HepG2 (cell line): ENCODE measurements around the gene CFAP97D1. TPM values are rescaled to one million over a fixed set of nuclear protein-coding genes. Genes with fewer than 3 reads are reported as not detected.

Experiments
- BRF2 ChIP-seq: sonication (generic); formaldehyde crosslinking; IDR thresholded peaks from 2 replicates; pipeline ENCODE4 v1.8.1; 2022; ENCODE audit warnings: mild to moderate bottlenecking, missing genetic modification reagents
- CCDC6 ChIP-seq: sonication (generic); formaldehyde crosslinking; IDR thresholded peaks from 2 replicates; pipeline ENCODE4 v1.8.1; 2022; ENCODE audit warnings: mild to moderate bottlenecking, missing genetic modification reagents, moderate library complexity
- HNF1A ChIP-seq, 2 experiments: sonication (generic) in 1 of 2; formaldehyde crosslinking in 1 of 2; IDR thresholded peaks; 2 replicates each; pipeline versions ENCODE4 v1.4.0 to v1.6.1; 2016 to 2020; ENCODE audit warnings: borderline replicate concordance in 1 of 2, low read depth in 1 of 2, mild to moderate bottlenecking in 1 of 2, missing genetic modification reagents in 1 of 2
- HOXA3 ChIP-seq: sonication (generic); formaldehyde crosslinking; IDR thresholded peaks from 2 replicates; pipeline ENCODE4 v1.5.0; 2020; ENCODE audit warnings: missing genetic modification reagents
- MAFF ChIP-seq: IDR thresholded peaks from 2 replicates; pipeline ENCODE4 v1.6.1; 2011; ENCODE audit warnings: low read depth, low read length, improper control_type of control experiment
- NFATC3 ChIP-seq: sonication (generic); formaldehyde crosslinking; IDR thresholded peaks from 2 replicates; pipeline ENCODE4 v1.5.1; 2020; ENCODE audit warnings: mild to moderate bottlenecking, missing genetic modification reagents
- NR2C2 ChIP-seq: sonication (generic); formaldehyde crosslinking; IDR thresholded peaks from 2 replicates; pipeline ENCODE4 v1.4.0; 2020; ENCODE audit warnings: missing genetic modification reagents, mild to moderate bottlenecking, moderate library complexity, borderline replicate concordance
- PAX8 ChIP-seq: sonication (generic); formaldehyde crosslinking; IDR thresholded peaks from 2 replicates; pipeline ENCODE4 v1.8.0; 2022; ENCODE audit warnings: mild to moderate bottlenecking, missing genetic modification reagents, borderline replicate concordance
- PHF5A ChIP-seq: IDR thresholded peaks from one replicate; pipeline ENCODE4 v1.6.1; 2018; ENCODE audit warnings: low read depth, missing genetic modification reagents; ENCODE audit not compliant: unreplicated experiment
- SNRNP70 ChIP-seq: fragments of 200-400 bp; formaldehyde crosslinking; IDR thresholded peaks from 2 replicates; pipeline ENCODE4 v1.6.1; 2017; ENCODE audit warnings: mild to moderate bottlenecking, low read depth, low read length, moderate library complexity
- SRSF9 ChIP-seq: fragments of 200-400 bp; formaldehyde crosslinking; IDR thresholded peaks from 2 replicates; pipeline ENCODE4 v1.6.1; 2018; ENCODE audit warnings: borderline replicate concordance, mild to moderate bottlenecking, low read depth, low read length; ENCODE audit not compliant: insufficient read depth, poor library complexity, severe bottlenecking
- TCF12 ChIP-seq, 2 experiments: fragments of 450-650 bp in 1 of 2; sonication (generic) in 1 of 2; formaldehyde crosslinking in 1 of 2; IDR thresholded peaks; 2 replicates each; pipeline versions ENCODE4 v1.6.1 to v1.8.0; 2017 to 2022; ENCODE audit warnings: antibody characterized with exemption in 1 of 2, mild to moderate bottlenecking in 1 of 2, missing genetic modification reagents in 1 of 2, moderate library complexity in 1 of 2
- ZFP36 ChIP-seq: fragments of 150-350 bp; IDR thresholded peaks from 2 replicates; pipeline ENCODE4 v1.6.1; 2018; ENCODE audit warnings: borderline replicate concordance, low read length, low read depth; ENCODE audit not compliant: partially characterized antibody
- ZFX ChIP-seq: sonication (generic); formaldehyde crosslinking; IDR thresholded peaks from 2 replicates; pipeline ENCODE4 v1.4.0; 2020; ENCODE audit warnings: mild to moderate bottlenecking, low read depth, missing genetic modification reagents, moderate library complexity
- ZNF34 ChIP-seq: sonication (generic); formaldehyde crosslinking; IDR thresholded peaks from 2 replicates; pipeline ENCODE4 v1.4.0; 2020; ENCODE audit warnings: mild to moderate bottlenecking, missing genetic modification reagents, borderline replicate concordance
- ZNF501 ChIP-seq: sonication (generic); formaldehyde crosslinking; IDR thresholded peaks from 2 replicates; pipeline ENCODE4 v1.5.1; 2020; ENCODE audit warnings: mild to moderate bottlenecking, moderate library complexity, missing genetic modification reagents
- ZNF652 ChIP-seq: IDR thresholded peaks from 2 replicates; pipeline ENCODE4 v1.6.1; 2016; ENCODE audit warnings: low read depth, borderline replicate concordance
- ZNF737 ChIP-seq: sonication (generic); formaldehyde crosslinking; IDR thresholded peaks from 2 replicates; pipeline ENCODE4 v1.5.0; 2020; ENCODE audit warnings: missing genetic modification reagents, mild to moderate bottlenecking, borderline replicate concordance
- ZNF782 ChIP-seq: sonication (generic); formaldehyde crosslinking; IDR thresholded peaks from 2 replicates; pipeline ENCODE4 v1.4.0; 2020; ENCODE audit warnings: missing genetic modification reagents, mild to moderate bottlenecking, borderline replicate concordance
- ZNF800 ChIP-seq: sonication (generic); formaldehyde crosslinking; IDR thresholded peaks from 2 replicates; pipeline ENCODE4 v1.4.0; 2020; ENCODE audit warnings: missing genetic modification reagents
- polyA plus RNA-seq, 8 experiments: library from polyadenylated mRNA; depleted of rRNA in 3 of 8; stranded (reverse) in 7 of 8; unstranded in 1 of 8; fragments of >200 nt; fragmentation: Illumina TruSeq in 4 of 8; extraction: Trizol in 4 of 8; gene quantifications; 2 replicates each; pipeline versions ENCODE4 v1.2.1 to v1.2.3, GENCODE V29; 2011 to 2016; ENCODE audit warnings: low read depth in 4 of 8, missing spikeins in 1 of 8, mixed read lengths in 1 of 8; ENCODE audit not compliant: insufficient read depth in 1 of 8
- total RNA-seq, 5 experiments: library from RNA; depleted of rRNA; stranded (reverse); fragments of >200 nt; fragmentation: Illumina TruSeq; extraction: Trizol; gene quantifications; 2 replicates each; pipeline ENCODE4 v1.2.3, GENCODE V29; 2016; ENCODE audit warnings: low read depth in 1 of 5

The CFAP97D1 gene
- total and polyA plus RNA-seq, 2 of the 13 experiments (the other 11 are each of a cell fraction or from before 2014, with no cell fraction given): 0.02 TPM; not detected in 1

- TF ChIP-seq ZNF782 (CRISPR knock-in tag) (0 out of 2 replicates have a peak, but pooled peaks have one; percentile 56), HOXA3 (CRISPR knock-in tag) (no peak), CCDC6 (CRISPR knock-in tag) (peak; percentile 58; the same call in 1 of the 2 replicates), SRSF9 (no peak), BRF2 (CRISPR knock-in tag) (no peak), NFATC3 (no peak), MAFF (no peak), ZFX (CRISPR knock-in tag) (peak; percentile 23; the same call in 1 of the 2 replicates), ZFP36 (no peak), PHF5A (CRISPR knock-in tag) (no peak), TCF12 (IDR thresholded peaks at IDR 0.05) (no peak), TCF12 (CRISPR knock-in tag; IDR thresholded peaks at IDR 0.05) (no peak), ZNF800 (CRISPR knock-in tag) (no peak), HNF1A (IDR thresholded peaks at IDR 0.05; ENCODE audit: low read depth) (0 out of 2 replicates have a peak, but pooled peaks have one; percentile 43), HNF1A (CRISPR knock-in tag; IDR thresholded peaks at IDR 0.05; ENCODE audit: borderline replicate concordance) (no peak), ZNF501 (CRISPR knock-in tag) (no peak), SNRNP70 (no peak), PAX8 (CRISPR knock-in tag) (peak; percentile 54; the same call in 1 of the 2 replicates), ZNF737 (CRISPR knock-in tag) (no peak), ZNF652 (CRISPR knock-in tag) (no peak), ZNF34 (0 out of 2 replicates have a peak, but pooled peaks have one; percentile 74), NR2C2 (CRISPR knock-in tag) (no peak)
Measured at GRCh38 chr17:43772877-43773648, 7.2 kb upstream of the CFAP97D1 start (continued).
